ENCODE results near the gene ATXN2L.
A peak's percentile ranks its signal among the peaks of the same experiment; 100 is the strongest.
"Not testable (repeated sequence)": the region's sequence is repeated elsewhere in the genome, so short reads cannot be mapped to it uniquely, and the experiment has no call there.

Gene ATXN2L

GRCh38 chr16:28879841-28880588, 57.2 kb downstream of the ATXN2L start:
- Histone ChIP-seq H3K9me3 (ENCODE audit: low read length) (no peaks in the 10 kb centered on the region), H3K4me1 (ENCODE audit: insufficient read depth, low read length, severe bottlenecking) (peaks cover 18% of the 10 kb centered on the region), H4K20me1 (ENCODE audit: insufficient read depth, low read length) (no peaks in the 10 kb centered on the region), H3K4me3 (ENCODE audit: low read depth, low read length, poor library complexity, severe bottlenecking) (peak overlapping the region; percentile 65), H3K27me3 (ENCODE audit: insufficient read depth, low read length) (no peaks in the 10 kb centered on the region), H3K9ac (ENCODE audit: low read length) (peak overlapping the region; percentile 74), H3K79me2 (ENCODE audit: insufficient read depth, low read length) (no peaks in the 10 kb centered on the region), H2AFZ (ENCODE audit: low read length) (no peak overlapping the region), H3F3A (ENCODE audit: insufficient read depth, low read length) (no peaks in the 10 kb centered on the region), H3K36me3 (ENCODE audit: insufficient read depth, low read length) (no peaks in the 10 kb centered on the region), H3K4me2 (ENCODE audit: low read length) (peak overlapping the region; percentile 74), H3K9me2 (ENCODE audit: low read depth, low read length) (no peaks in the 10 kb centered on the region), H3K27ac (ENCODE audit: low read depth, low read length, poor library complexity, severe bottlenecking) (no peak overlapping the region)
- no peak for TF ChIP-seq EZH2 (IDR thresholded peaks at IDR 0.05; ENCODE audit: borderline replicate concordance, low read length)
- TF ChIP-seq, protein P1, sequence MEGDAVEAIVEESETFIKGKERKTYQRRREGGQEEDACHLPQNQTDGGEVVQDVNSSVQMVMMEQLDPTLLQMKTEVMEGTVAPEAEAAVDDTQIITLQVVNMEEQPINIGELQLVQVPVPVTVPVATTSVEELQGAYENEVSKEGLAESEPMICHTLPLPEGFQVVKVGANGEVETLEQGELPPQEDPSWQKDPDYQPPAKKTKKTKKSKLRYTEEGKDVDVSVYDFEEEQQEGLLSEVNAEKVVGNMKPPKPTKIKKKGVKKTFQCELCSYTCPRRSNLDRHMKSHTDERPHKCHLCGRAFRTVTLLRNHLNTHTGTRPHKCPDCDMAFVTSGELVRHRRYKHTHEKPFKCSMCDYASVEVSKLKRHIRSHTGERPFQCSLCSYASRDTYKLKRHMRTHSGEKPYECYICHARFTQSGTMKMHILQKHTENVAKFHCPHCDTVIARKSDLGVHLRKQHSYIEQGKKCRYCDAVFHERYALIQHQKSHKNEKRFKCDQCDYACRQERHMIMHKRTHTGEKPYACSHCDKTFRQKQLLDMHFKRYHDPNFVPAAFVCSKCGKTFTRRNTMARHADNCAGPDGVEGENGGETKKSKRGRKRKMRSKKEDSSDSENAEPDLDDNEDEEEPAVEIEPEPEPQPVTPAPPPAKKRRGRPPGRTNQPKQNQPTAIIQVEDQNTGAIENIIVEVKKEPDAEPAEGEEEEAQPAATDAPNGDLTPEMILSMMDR (IDR thresholded peaks at IDR 0.05; ENCODE audit: low read length), result no peak

DNA sequence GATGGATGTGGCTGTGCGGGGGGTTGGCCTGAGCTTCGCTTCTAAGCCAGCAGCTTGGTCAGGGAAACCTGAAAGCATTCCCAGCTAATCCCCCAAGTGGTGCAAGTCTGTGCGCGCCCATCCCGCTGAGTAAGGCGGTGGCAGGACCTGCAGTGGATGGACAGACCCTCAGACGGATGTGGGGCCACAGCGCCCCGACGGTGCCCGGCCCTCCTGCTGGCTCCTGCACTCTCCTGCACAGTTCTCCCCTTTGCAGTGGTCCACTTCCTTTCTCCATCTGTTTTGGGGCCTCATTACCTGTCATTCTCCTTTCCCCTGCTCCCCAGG, 57.8 kb downstream of the ATXN2L start:
- no peaks in the 10 kb centered on the region for H3F3A ChIP-seq (ENCODE audit: insufficient read depth, low read length)
- peaks cover 18% of the 10 kb centered on the region for H3K4me1 ChIP-seq (ENCODE audit: insufficient read depth, low read length, severe bottlenecking)
- H3K27ac ChIP-seq (ENCODE audit: low read depth, low read length, poor library complexity, severe bottlenecking), result no peak overlapping the region
- H3K9me2 ChIP-seq (ENCODE audit: low read depth, low read length), result no peaks in the 10 kb centered on the region
- no peak for TF ChIP-seq EZH2 (IDR thresholded peaks at IDR 0.05; ENCODE audit: borderline replicate concordance, low read length)
- TF ChIP-seq, protein P1 (IDR thresholded peaks at IDR 0.05; ENCODE audit: low read length), result no peak
- H3K9ac ChIP-seq (ENCODE audit: low read length), result no peak overlapping the region
- H3K4me3 ChIP-seq (ENCODE audit: low read depth, low read length, poor library complexity, severe bottlenecking), result peak overlapping the region; percentile 65
- no peaks in the 10 kb centered on the region for H3K79me2 ChIP-seq (ENCODE audit: insufficient read depth, low read length)
- no peaks in the 10 kb centered on the region for H3K36me3 ChIP-seq (ENCODE audit: insufficient read depth, low read length)
- no peak overlapping the region for H2AFZ ChIP-seq (ENCODE audit: low read length)
- peak overlapping the region; percentile 74; the same call in 1 of the 2 replicates for H3K4me2 ChIP-seq (ENCODE audit: low read length)
- no peaks in the 10 kb centered on the region for H3K27me3 ChIP-seq (ENCODE audit: insufficient read depth, low read length)
- H4K20me1 ChIP-seq (ENCODE audit: insufficient read depth, low read length), result no peaks in the 10 kb centered on the region
- no peaks in the 10 kb centered on the region for H3K9me3 ChIP-seq (ENCODE audit: low read length)

- TF ChIP-seq EZH2 (IDR thresholded peaks at IDR 0.05; ENCODE audit: borderline replicate concordance, low read length), result no peak
- TF ChIP-seq, protein P1 (IDR thresholded peaks at IDR 0.05; ENCODE audit: low read length), result no peak
- no peaks in the 10 kb centered on the region for H3F3A ChIP-seq (ENCODE audit: insufficient read depth, low read length)
- H3K4me3 ChIP-seq (ENCODE audit: low read depth, low read length, poor library complexity, severe bottlenecking), result no peak overlapping the region
- peaks cover 18% of the 10 kb centered on the region for H3K4me1 ChIP-seq (ENCODE audit: insufficient read depth, low read length, severe bottlenecking)
- H3K4me2 ChIP-seq (ENCODE audit: low read length), result no peak overlapping the region
- no peak overlapping the region for H3K27ac ChIP-seq (ENCODE audit: low read depth, low read length, poor library complexity, severe bottlenecking)
- H3K36me3 ChIP-seq (ENCODE audit: insufficient read depth, low read length), result no peaks in the 10 kb centered on the region
- no peak overlapping the region for H3K9ac ChIP-seq (ENCODE audit: low read length)
- H3K9me3 ChIP-seq (ENCODE audit: low read length), result no peaks in the 10 kb centered on the region
- no peak overlapping the region for H2AFZ ChIP-seq (ENCODE audit: low read length)
- H4K20me1 ChIP-seq (ENCODE audit: insufficient read depth, low read length), result no peaks in the 10 kb centered on the region
- no peaks in the 10 kb centered on the region for H3K27me3 ChIP-seq (ENCODE audit: insufficient read depth, low read length)
- no peaks in the 10 kb centered on the region for H3K79me2 ChIP-seq (ENCODE audit: insufficient read depth, low read length)
- H3K9me2 ChIP-seq (ENCODE audit: low read depth, low read length), result no peaks in the 10 kb centered on the region
Observed at GRCh38 chr16:28880955-28881354, 58.2 kb downstream of the ATXN2L start.

GRCh38 chr16:28881565-28881964, 58.8 kb downstream of the ATXN2L start:
- H3K9me3 ChIP-seq (ENCODE audit: low read length); H3K4me3 ChIP-seq (ENCODE audit: low read depth, low read length, poor library complexity, severe bottlenecking); H2AFZ ChIP-seq (ENCODE audit: low read length); H3K9ac ChIP-seq (ENCODE audit: low read length); H3K4me2 ChIP-seq (ENCODE audit: low read length); H3K27me3 ChIP-seq (ENCODE audit: insufficient read depth, low read length); H3K27ac ChIP-seq (ENCODE audit: low read depth, low read length, poor library complexity, severe bottlenecking); H3K79me2 ChIP-seq (ENCODE audit: insufficient read depth, low read length); H3K36me3 ChIP-seq (ENCODE audit: insufficient read depth, low read length); H3F3A ChIP-seq (ENCODE audit: insufficient read depth, low read length); H4K20me1 ChIP-seq (ENCODE audit: insufficient read depth, low read length); H3K9me2 ChIP-seq (ENCODE audit: low read depth, low read length): not testable (repeated sequence)
- peaks cover 18% of the 10 kb centered on the region for H3K4me1 ChIP-seq (ENCODE audit: insufficient read depth, low read length, severe bottlenecking)

Data from OCI-LY1 (cell line).